ENCODE measurements around the gene ART3. TPM values are rescaled to one million over a fixed set of nuclear protein-coding genes. Genes with fewer than 3 reads are reported as not detected.

Gene ART3
- total RNA-seq, 2 donors from 2014 or later, result 0.92 TPM; not detected in 1

GRCh38 chr4:76058888-76059426 is 15.6 kb upstream of the ART3 start:
- no peak for TF ChIP-seq CTCF (conservative IDR thresholded peaks at IDR 0.05)
- Histone ChIP-seq H3K9me3 (ENCODE audit: control insufficient read depth, low read length) (no peaks in the 10 kb centered on the region), H3K36me3 (ENCODE audit: control insufficient read depth, insufficient read depth, low read length) (no peaks in the 10 kb centered on the region), H3K27ac (ENCODE audit: low read depth, low read length) (no peak overlapping the region), H3K4me3 (ENCODE audit: low read length) (no peak overlapping the region), H3K4me1 (ENCODE audit: control insufficient read depth, insufficient read depth, low read length) (no peaks in the 10 kb centered on the region), H3K9ac (ENCODE audit: extremely low read depth, low read length, poor library complexity, severe bottlenecking) (no peak overlapping the region), H3K27me3 (ENCODE audit: control insufficient read depth, insufficient read depth, low read length, poor library complexity, severe bottlenecking) (no peaks in the 10 kb centered on the region)
- no peak overlapping the region for H3K4me3 Mint-ChIP-seq
- no peak overlapping the region for H3K27ac Mint-ChIP-seq
- H3K36me3 Mint-ChIP-seq (ENCODE audit: low read depth), result no peaks in the 10 kb centered on the region
- H3K4me1 Mint-ChIP-seq, result peaks cover 31% of the 10 kb centered on the region
- no peaks in the 10 kb centered on the region for H3K9me3 Mint-ChIP-seq
- no peaks in the 10 kb centered on the region for H3K27me3 Mint-ChIP-seq (ENCODE audit: insufficient read depth)
- 88 to 92% methylated on average over 2 to 3 of the region's 3 CpGs for WGBS, 2 experiments (ENCODE audit: insufficient coverage in 1 of 2, insufficient read length in 1 of 2)
- no peak for DNase-seq

GRCh38 chr4:76059750-76060149 is 14.8 kb upstream of the ART3 start:
- H3K4me3 Mint-ChIP-seq, result no peak overlapping the region
- peaks cover 29% of the 10 kb centered on the region for H3K4me1 Mint-ChIP-seq
- Histone ChIP-seq H3K4me1 (ENCODE audit: control insufficient read depth, insufficient read depth, low read length) (no peaks in the 10 kb centered on the region), H3K9me3 (ENCODE audit: control insufficient read depth, low read length) (no peaks in the 10 kb centered on the region), H3K27ac (ENCODE audit: low read depth, low read length) (no peak overlapping the region), H3K9ac (ENCODE audit: extremely low read depth, low read length, poor library complexity, severe bottlenecking) (no peak overlapping the region), H3K36me3 (ENCODE audit: control insufficient read depth, insufficient read depth, low read length) (no peaks in the 10 kb centered on the region), H3K27me3 (ENCODE audit: control insufficient read depth, insufficient read depth, low read length, poor library complexity, severe bottlenecking) (no peaks in the 10 kb centered on the region), H3K4me3 (ENCODE audit: low read length) (no peak overlapping the region)
- no peak overlapping the region for H3K27ac Mint-ChIP-seq
- no peaks in the 10 kb centered on the region for H3K36me3 Mint-ChIP-seq (ENCODE audit: low read depth)
- no peak for TF ChIP-seq CTCF (conservative IDR thresholded peaks at IDR 0.05)
- H3K27me3 Mint-ChIP-seq (ENCODE audit: insufficient read depth), result no peaks in the 10 kb centered on the region
- DNase-seq, result no peak
- no peaks in the 10 kb centered on the region for H3K9me3 Mint-ChIP-seq
- WGBS, 2 experiments (ENCODE audit: insufficient coverage in 1 of 2, insufficient read length in 1 of 2), result 96% methylated on average over 1 of the region's 1 CpG; no CpG with 5 or more reads in 1 of the 2 experiments

- Mint-ChIP-seq H3K9me3 (no peaks in the 10 kb centered on the region), H3K36me3 (ENCODE audit: low read depth) (no peaks in the 10 kb centered on the region), H3K4me1 (peaks cover 22% of the 10 kb centered on the region), H3K4me3 (no peak overlapping the region), H3K27ac (no peak overlapping the region), H3K27me3 (ENCODE audit: insufficient read depth) (no peaks in the 10 kb centered on the region)
- TF ChIP-seq CTCF (conservative IDR thresholded peaks at IDR 0.05), result no peak
- no peaks in the 10 kb centered on the region for H3K27me3 ChIP-seq (ENCODE audit: control insufficient read depth, insufficient read depth, low read length, poor library complexity, severe bottlenecking)
- H3K4me1 ChIP-seq (ENCODE audit: control insufficient read depth, insufficient read depth, low read length), result no peaks in the 10 kb centered on the region
- DNase-seq, result no peak
- H3K4me3 ChIP-seq (ENCODE audit: low read length), result no peak overlapping the region
- no peaks in the 10 kb centered on the region for H3K36me3 ChIP-seq (ENCODE audit: control insufficient read depth, insufficient read depth, low read length)
- H3K27ac ChIP-seq (ENCODE audit: low read depth, low read length), result no peak overlapping the region
- no peaks in the 10 kb centered on the region for H3K9me3 ChIP-seq (ENCODE audit: control insufficient read depth, low read length)
- no peak overlapping the region for H3K9ac ChIP-seq (ENCODE audit: extremely low read depth, low read length, poor library complexity, severe bottlenecking)
These were observed 14.0 kb upstream of the ART3 start for GRCh38 chr4:76060506-76060905.

Data from endodermal cell (in vitro differentiated cells).